HepG2 (cell line): ENCODE data around the gene TNFAIP8L1. TPM values are rescaled to one million over a fixed set of nuclear protein-coding genes. Genes with fewer than 3 reads are reported as not detected.

Source experiments
- ATAC-seq: fragments of 200-7000 bp; cut with Tn5 transposase; 3 replicates; pipeline ENCODE4 v1.9.1; 2020; ENCODE audit warnings: mild to moderate bottlenecking, moderate library complexity
- BruUV-seq: library from RNA; stranded (reverse); fragments of 400-500 nt; replicated peaks from 2 replicates; lab custom pipeline; 2021; lab: Mats Ljungman, UMichigan
- CTCF ChIA-PET: fragments of 300-600 bp; formaldehyde crosslinking; extraction: SDS; loops from one replicate; lab custom pipeline; 2021; ENCODE audit warnings: low total read pairs, inconsistent platforms, low intra/inter-chr PET ratio; lab: Yijun Ruan, JAX
- POLR2A ChIA-PET: fragments of 350-600 bp; sonication (Branson Sonifier 250); formaldehyde crosslinking; loops from one replicate; lab custom pipeline; 2020; ENCODE audit warnings: antibody characterized with exemption, inconsistent platforms; lab: Yijun Ruan, JAX
- DNase-seq: peaks from one replicate; pipeline ENCODE4 v3.0.0-alpha.2; 2015; ENCODE audit warnings: low spot score
- FAIRE-seq: peaks from 3 replicates; lab custom pipeline; 2011; peaks lifted over from hg19 to GRCh38; lab: Jason Lieb, UNC
- H2AFZ ChIP-seq: one replicate; pipeline ENCODE4 v1.6.1; 2011; ENCODE audit warnings: low read length, inconsistent platforms
- H3K27ac ChIP-seq: fragments of 300-600 bp; 3 replicates; pipeline ENCODE4 v1.8.0; 2011; ENCODE audit warnings: mixed run types, mild to moderate bottlenecking, mixed read lengths, low read length, inconsistent platforms; ENCODE audit not compliant: insufficient read depth; ENCODE audit errors: extremely low read length
- H3K27me3 ChIP-seq, 2 experiments: fragments of 200-600 bp in 1 of 2; 2 replicates in 1 of 2; 3 replicates in 1 of 2; pipeline versions ENCODE4 v1.6.0 to v1.8.0; 2011; ENCODE audit warnings: low read length in 2 of 2, mild to moderate bottlenecking in 2 of 2, moderate library complexity in 2 of 2, inconsistent platforms in 1 of 2; ENCODE audit not compliant: insufficient read depth in 2 of 2, control insufficient read depth in 1 of 2
- H3K36me3 ChIP-seq, 2 experiments: fragments of 200-600 bp in 1 of 2; replicated peaks in 1 of 2; 2 replicates in 1 of 2; 3 replicates in 1 of 2; pipeline versions ENCODE4 v1.5.1 to v1.8.0; 2011; ENCODE audit warnings: low read length in 2 of 2, inconsistent platforms in 1 of 2; ENCODE audit not compliant: insufficient read depth in 2 of 2, control insufficient read depth in 1 of 2
- H3K4me1 ChIP-seq: 2 replicates; pipeline ENCODE4 v1.5.1; 2012; ENCODE audit warnings: low read length, inconsistent platforms; ENCODE audit not compliant: insufficient read depth
- H3K4me2 ChIP-seq: 2 replicates; pipeline ENCODE4 v1.6.0; 2011; ENCODE audit warnings: low read depth, low read length, inconsistent platforms
- H3K4me3 ChIP-seq, 3 experiments: fragments of 200-600 bp in 1 of 3; sonication (generic), shearing (Covaris generic) in 1 of 3; replicated peaks in 1 of 3; 2 replicates each; pipeline ENCODE4 v1.5.1; 2011 to 2016; ENCODE audit warnings: low read length in 3 of 3, inconsistent platforms in 2 of 3, low read depth in 2 of 3, mild to moderate bottlenecking in 2 of 3, control low read depth in 1 of 3, mixed read lengths in 1 of 3; ENCODE audit not compliant: insufficient read depth in 1 of 3
- H3K79me2 ChIP-seq: one replicate; pipeline ENCODE4 v1.6.1; 2011; ENCODE audit warnings: low read length, inconsistent platforms; ENCODE audit not compliant: insufficient read depth
- H3K9ac ChIP-seq: 2 replicates; pipeline ENCODE4 v1.6.0; 2011; ENCODE audit warnings: mild to moderate bottlenecking, low read depth, low read length, inconsistent platforms; ENCODE audit not compliant: insufficient read depth
- H3K9me3 ChIP-seq: 2 replicates; pipeline ENCODE4 v1.5.1; 2012; ENCODE audit warnings: mild to moderate bottlenecking, low read length
- H4K20me1 ChIP-seq: 2 replicates; pipeline ENCODE4 v1.6.0; 2011; ENCODE audit warnings: inconsistent platforms, mild to moderate bottlenecking, low read length, moderate library complexity; ENCODE audit not compliant: insufficient read depth
- CBX1 ChIP-seq: IDR thresholded peaks from one replicate; pipeline ENCODE4 v1.6.1; 2016; ENCODE audit warnings: antibody characterized with exemption, low read depth
- DDIT3 ChIP-seq: sonication (generic); formaldehyde crosslinking; IDR thresholded peaks from 2 replicates; pipeline ENCODE4 v1.4.0; 2020; ENCODE audit warnings: mild to moderate bottlenecking, missing genetic modification reagents
- ELF1 ChIP-seq: sonication (generic); formaldehyde crosslinking; IDR thresholded peaks from 2 replicates; pipeline ENCODE4 v1.4.0; 2020; ENCODE audit warnings: missing genetic modification reagents
- HMGA1 ChIP-seq: sonication (generic); formaldehyde crosslinking; conservative IDR thresholded peaks from 2 replicates; pipeline ENCODE4 v1.4.0; 2020; ENCODE audit warnings: missing genetic modification reagents
- KLF6 ChIP-seq: IDR thresholded peaks from 2 replicates; pipeline ENCODE4 v1.8.0; 2016; ENCODE audit warnings: missing biosample characterization, missing genetic modification reagents
- MEIS2 ChIP-seq: sonication (generic); formaldehyde crosslinking; IDR thresholded peaks from 2 replicates; pipeline ENCODE4 v1.9.0; 2021; ENCODE audit warnings: mild to moderate bottlenecking, missing genetic modification reagents
- PCBP2 ChIP-seq: fragments of 200-400 bp; formaldehyde crosslinking; optimal IDR thresholded peaks from 2 replicates; pipeline ENCODE3; 2018; ENCODE audit warnings: low read length, low read depth; ENCODE audit not compliant: poor library complexity, severe bottlenecking
- POGZ ChIP-seq: sonication (generic); formaldehyde crosslinking; IDR thresholded peaks from 2 replicates; pipeline ENCODE4 v1.4.0; 2020; ENCODE audit warnings: mild to moderate bottlenecking, missing genetic modification reagents
- RAD21 ChIP-seq: fragments of 450-650 bp; formaldehyde crosslinking; IDR thresholded peaks from 2 replicates; pipeline ENCODE4 v1.5.0; 2020; ENCODE audit warnings: mild to moderate bottlenecking
- RBM39 ChIP-seq: fragments of 200-400 bp; formaldehyde crosslinking; IDR thresholded peaks from one replicate; pipeline ENCODE4 v1.6.1; 2018; ENCODE audit warnings: antibody characterized with exemption, mild to moderate bottlenecking, low read depth, low read length; ENCODE audit not compliant: poor library complexity, severe bottlenecking
- SIX4 ChIP-seq: sonication (generic); formaldehyde crosslinking; IDR thresholded peaks from 2 replicates; pipeline ENCODE4 v1.4.0; 2020; ENCODE audit warnings: missing genetic modification reagents
- U2AF2 ChIP-seq: fragments of 200-400 bp; formaldehyde crosslinking; IDR thresholded peaks from 2 replicates; pipeline ENCODE4 v1.6.1; 2017; ENCODE audit warnings: low read depth, mild to moderate bottlenecking, low read length
- ZBTB1 ChIP-seq: sonication (generic); formaldehyde crosslinking; IDR thresholded peaks from 2 replicates; pipeline ENCODE4 v1.4.0; 2020; ENCODE audit warnings: missing genetic modification reagents, borderline replicate concordance
- ZNF136 ChIP-seq: sonication (generic); formaldehyde crosslinking; IDR thresholded peaks from 2 replicates; pipeline ENCODE4 v1.8.1; 2022; ENCODE audit warnings: low read depth, mild to moderate bottlenecking, moderate library complexity, missing genetic modification reagents
- ZNF614 ChIP-seq: IDR thresholded peaks from 2 replicates; pipeline ENCODE4 v1.6.1; 2018; ENCODE audit warnings: missing biosample characterization, missing genetic modification reagents, inconsistent platforms, borderline replicate concordance
- ZNF646 ChIP-seq: sonication (generic); formaldehyde crosslinking; IDR thresholded peaks from 2 replicates; pipeline ENCODE4 v1.9.0; 2021; ENCODE audit warnings: mild to moderate bottlenecking, missing genetic modification reagents
- ZNF713 ChIP-seq: sonication (generic); formaldehyde crosslinking; IDR thresholded peaks from 2 replicates; pipeline ENCODE4 v1.4.0; 2020; ENCODE audit warnings: mild to moderate bottlenecking, missing genetic modification reagents
- ZNF740 ChIP-seq: sonication (generic); formaldehyde crosslinking; IDR thresholded peaks from 2 replicates; pipeline ENCODE4 v1.4.0; 2020; ENCODE audit warnings: missing genetic modification reagents
- WGBS: methylation state at CpG from one replicate; pipeline ENCODE4 v1.1.6; 2017; ENCODE audit warnings: low lambda C conversion rate; 5-methylcytosine and 5-hydroxymethylcytosine counted together
- in situ Hi-C: cut with HindIII; loops from 2 replicates; pipeline ENCODE4 v1.10.0; 2017; ENCODE audit warnings: low pct_unique_long_range_greater_than_20kb; ENCODE audit not compliant: extremely low pct_ligation_motif_present
- intact Hi-C: fragments of 100-400 bp; cut with micrococcal nuclease; formaldehyde crosslinking; loops from one replicate; pipeline ENCODE4 v1.10.0; 2022; ENCODE audit not compliant: unreplicated experiment
- polyA plus RNA-seq, 8 experiments: library from polyadenylated mRNA; depleted of rRNA in 3 of 8; stranded (reverse) in 7 of 8; unstranded in 1 of 8; fragments of >200 nt; fragmentation: Illumina TruSeq in 4 of 8; extraction: Trizol in 4 of 8; gene quantifications; 2 replicates each; pipeline versions ENCODE4 v1.2.1 to v1.2.3, GENCODE V29; 2011 to 2016; ENCODE audit warnings: low read depth in 4 of 8, missing spikeins in 1 of 8, mixed read lengths in 1 of 8; ENCODE audit not compliant: insufficient read depth in 1 of 8
- total RNA-seq, 5 experiments: library from RNA; depleted of rRNA; stranded (reverse); fragments of >200 nt; fragmentation: Illumina TruSeq; extraction: Trizol; gene quantifications; 2 replicates each; pipeline ENCODE4 v1.2.3, GENCODE V29; 2016; ENCODE audit warnings: low read depth in 1 of 5

TNFAIP8L1 gene
- total and polyA plus RNA-seq, 2 of the 13 experiments (the other 11 are each of a cell fraction or from before 2014, with no cell fraction given) = 13.4 to 21.4 TPM

- no TSS peak for BruUV-seq
- CTCF ChIA-PET = no interaction called here
- Histone ChIP-seq H4K20me1 (no peaks in the 10 kb centered on the region), H3K4me2 (no peak overlapping the region), H3K36me3 (peaks cover 36 to 71% of the 10 kb centered on the region in 2 experiments), H3K27me3 (no peaks in the 10 kb centered on the region; a peak in 1 of 5 replicates), H3K4me3 (no peak overlapping the region), H3K4me1 (peaks cover 2% of the 10 kb centered on the region; the same call in 1 of the 2 replicates), H3K79me2 (no peaks in the 10 kb centered on the region), H2AFZ (no peak overlapping the region), H3K27ac (no peak overlapping the region), H3K9me3 (no peaks in the 10 kb centered on the region), H3K9ac (no peak overlapping the region)
- WGBS = 93% methylated on average over 5 of the region's 7 CpGs
- no peak for FAIRE-seq
- POLR2A ChIA-PET = no interaction called here
- no peak for ATAC-seq
- in situ Hi-C loops (no loop called here), intact Hi-C loops (no loop called here)
- TF ChIP-seq HMGA1 (CRISPR knock-in tag) (no peak), POGZ (CRISPR knock-in tag) (no peak), ZNF713 (CRISPR knock-in tag) (no peak), DDIT3 (CRISPR knock-in tag) (no peak), RAD21 (CRISPR knock-in tag) (no peak), PCBP2 (no peak), ELF1 (CRISPR knock-in tag) (no peak), ZNF614 (CRISPR knock-in tag) (no peak), CBX1 (no peak), ZBTB1 (CRISPR knock-in tag) (no peak), MEIS2 (CRISPR knock-in tag) (no peak), KLF6 (CRISPR knock-in tag) (no peak), RBM39 (no peak), ZNF740 (CRISPR knock-in tag) (no peak), U2AF2 (no peak), ZNF136 (no peak), ZNF646 (no peak), SIX4 (CRISPR knock-in tag) (no peak)
- DNase-seq = no peak
These were observed 53.7 kb downstream of the TNFAIP8L1 start for GRCh38 chr19:4693078-4693350.
